D721Med (cell line): ENCODE data around the gene NAT10.

ENCODE experiments used
- DNase-seq: peaks from one replicate; pipeline ENCODE4 v3.0.0; 2011; ENCODE audit warnings: low spot score; ENCODE audit not compliant: insufficient read length
- FAIRE-seq: peaks from 2 replicates; lab custom pipeline; 2011; peaks lifted over from hg19 to GRCh38; lab: Jason Lieb, UNC
- CTCF ChIP-seq: IDR thresholded peaks from 2 replicates; pipeline ENCODE4 v1.5.1; 2012; ENCODE audit warnings: mild to moderate bottlenecking, control low read depth; ENCODE audit not compliant: insufficient read depth; ENCODE audit errors: missing control alignments

The NAT10 gene

DNA sequence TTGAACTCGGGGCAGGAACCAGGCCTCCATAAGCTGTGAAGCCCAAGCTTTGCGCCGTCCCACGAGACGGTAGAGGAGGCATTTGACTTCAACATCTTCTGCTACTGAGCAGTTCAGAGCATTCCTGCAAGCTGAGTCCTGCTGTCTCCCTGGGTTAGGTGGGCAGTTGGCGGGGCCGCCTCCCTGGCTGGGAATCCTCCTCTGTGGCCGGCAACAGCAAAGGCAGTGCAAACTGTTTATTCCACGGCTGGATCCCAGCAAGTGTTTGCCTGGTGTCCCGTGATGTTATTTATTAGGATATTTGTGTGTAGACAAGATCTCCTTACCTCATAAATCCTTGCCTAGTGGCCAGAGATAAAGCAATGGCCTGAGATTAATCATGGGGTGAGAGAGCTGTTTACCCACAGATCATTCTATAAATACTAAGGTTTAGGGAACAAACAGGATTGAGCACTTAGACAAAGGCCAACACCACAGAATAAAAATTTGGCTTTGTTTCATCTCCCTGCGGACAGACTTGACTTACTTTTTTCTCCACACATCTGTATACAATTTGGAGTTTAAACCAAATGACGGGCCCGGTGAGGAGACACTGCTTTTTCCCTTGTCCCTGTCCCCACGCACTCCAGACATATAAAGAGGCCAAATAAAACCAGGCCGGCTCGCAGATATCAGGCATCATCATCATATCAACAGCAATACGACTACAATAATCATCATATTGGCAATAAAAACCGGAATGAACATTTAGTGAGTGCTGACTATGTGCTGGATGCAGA lies 63.4 kb downstream of the NAT10 start:
- no peak for TF ChIP-seq CTCF
- no peak for DNase-seq
- no peak for FAIRE-seq

- FAIRE-seq, result no peak
- no peak for DNase-seq
- TF ChIP-seq CTCF, result no peak
Observed at GRCh38 chr11:34169686-34170085, 64.3 kb downstream of the NAT10 start.

- DNase-seq, result no peak
- FAIRE-seq, result no peak
- no peak for TF ChIP-seq CTCF
Observed at GRCh38 chr11:34173050-34173449, 67.6 kb downstream of the NAT10 start.

GRCh38 chr11:34174412-34175041 lies 69.1 kb downstream of the NAT10 start:
- TF ChIP-seq CTCF, result peak; percentile 92
- FAIRE-seq, result no peak
- DNase-seq, result peak; percentile 83

- DNase-seq (no peak), FAIRE-seq (no peak)
- no peak for TF ChIP-seq CTCF
Observed at GRCh38 chr11:34175284-34176019, 70.0 kb downstream of the NAT10 start.

- FAIRE-seq, result no peak
- DNase-seq, result no peak
- TF ChIP-seq CTCF, result no peak
Observed at GRCh38 chr11:34176751-34177209, 71.4 kb downstream of the NAT10 start.
